Measurements from ENCODE around the gene DMTF1. TPM values are rescaled to one million over a fixed set of nuclear protein-coding genes. Genes with fewer than 3 reads are reported as not detected.

DMTF1 gene
- total RNA-seq, 1 donor from 2014 or later = 168 TPM

DNA sequence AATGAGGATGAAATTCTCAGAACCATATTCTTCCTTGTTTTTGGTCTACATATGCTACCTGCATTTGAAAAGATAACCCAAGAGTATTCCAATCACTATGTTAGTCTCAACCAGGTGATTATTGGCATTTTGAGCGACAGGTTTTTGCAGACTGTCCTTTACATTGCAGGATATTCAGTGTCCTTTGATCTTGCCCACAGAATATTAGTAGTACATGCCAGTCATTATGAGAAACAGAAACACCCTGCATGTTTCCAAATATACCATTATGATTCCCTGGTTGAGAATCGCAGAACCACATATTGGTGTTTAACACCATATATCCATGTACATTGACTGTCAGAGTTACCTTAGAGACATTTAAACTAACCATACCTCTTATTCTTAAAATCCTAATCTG is 36.7 kb downstream of the DMTF1 start:
- TF ChIP-seq CTCF (IDR thresholded peaks at IDR 0.05; ENCODE audit: partially characterized antibody, unreplicated experiment) = no peak
- H3K9me3 Mint-ChIP-seq (ENCODE audit: unreplicated experiment) = no peaks in the 10 kb centered on the region

DNA sequence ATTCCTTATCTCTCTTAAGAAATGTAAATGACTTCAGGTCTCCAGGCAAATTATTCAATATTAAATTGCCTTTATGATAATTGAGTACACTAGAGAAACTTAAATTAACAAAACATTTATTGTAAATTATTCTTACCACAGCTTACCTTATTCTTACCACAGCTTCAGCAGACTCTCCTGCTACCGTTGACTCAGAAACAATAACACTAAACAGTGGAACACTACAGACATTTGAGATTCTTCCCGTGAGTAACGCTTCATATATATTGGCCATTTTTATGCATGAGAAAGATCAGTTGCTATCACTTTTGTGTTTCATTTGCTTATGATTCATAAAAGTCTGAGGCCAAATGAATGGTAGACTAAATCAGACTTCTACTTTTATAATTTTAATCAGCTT is 38.5 kb downstream of the DMTF1 start:
- Mint-ChIP-seq H3K27ac (ENCODE audit: unreplicated experiment) (no peak overlapping the region), H3K27me3 (ENCODE audit: unreplicated experiment) (peaks cover 2% of the 10 kb centered on the region), H3K9me3 (ENCODE audit: unreplicated experiment) (no peaks in the 10 kb centered on the region), H3K36me3 (ENCODE audit: unreplicated experiment) (no peaks in the 10 kb centered on the region), H3K4me1 (ENCODE audit: low read depth, unreplicated experiment) (no peaks in the 10 kb centered on the region), H3K4me3 (ENCODE audit: unreplicated experiment) (no peak overlapping the region)
- TF ChIP-seq CTCF (IDR thresholded peaks at IDR 0.05; ENCODE audit: partially characterized antibody, unreplicated experiment) = no peak
- DNase-seq = no peak

More for the DNA sequence above, 36.7 kb downstream of the DMTF1 start:
- no peak for DNase-seq
- H3K4me1 Mint-ChIP-seq (ENCODE audit: low read depth, unreplicated experiment) = no peaks in the 10 kb centered on the region
- no peak overlapping the region for H3K4me3 Mint-ChIP-seq (ENCODE audit: unreplicated experiment)
- H3K27me3 Mint-ChIP-seq (ENCODE audit: unreplicated experiment) = peaks cover 2% of the 10 kb centered on the region
- H3K36me3 Mint-ChIP-seq (ENCODE audit: unreplicated experiment) = no peaks in the 10 kb centered on the region
- no peak overlapping the region for H3K27ac Mint-ChIP-seq (ENCODE audit: unreplicated experiment)

- Mint-ChIP-seq H3K4me1 (ENCODE audit: low read depth, unreplicated experiment) (no peaks in the 10 kb centered on the region), H3K27me3 (ENCODE audit: unreplicated experiment) (peaks cover 2% of the 10 kb centered on the region), H3K27ac (ENCODE audit: unreplicated experiment) (no peak overlapping the region), H3K36me3 (ENCODE audit: unreplicated experiment) (no peaks in the 10 kb centered on the region), H3K4me3 (ENCODE audit: unreplicated experiment) (no peak overlapping the region), H3K9me3 (ENCODE audit: unreplicated experiment) (no peaks in the 10 kb centered on the region)
- DNase-seq = no peak
- no peak for TF ChIP-seq CTCF (IDR thresholded peaks at IDR 0.05; ENCODE audit: partially characterized antibody, unreplicated experiment)
Observed at GRCh38 chr7:87192784-87193487, 40.7 kb downstream of the DMTF1 start.

- Mint-ChIP-seq H3K4me3 (ENCODE audit: unreplicated experiment) (no peak overlapping the region), H3K27ac (ENCODE audit: unreplicated experiment) (no peak overlapping the region), H3K36me3 (ENCODE audit: unreplicated experiment) (no peaks in the 10 kb centered on the region), H3K4me1 (ENCODE audit: low read depth, unreplicated experiment) (no peaks in the 10 kb centered on the region), H3K9me3 (ENCODE audit: unreplicated experiment) (no peaks in the 10 kb centered on the region), H3K27me3 (ENCODE audit: unreplicated experiment) (no peaks in the 10 kb centered on the region)
- DNase-seq = no peak
- no peak for TF ChIP-seq CTCF (IDR thresholded peaks at IDR 0.05; ENCODE audit: partially characterized antibody, unreplicated experiment)
Observed at GRCh38 chr7:87193912-87194311, 41.7 kb downstream of the DMTF1 start.

DNA sequence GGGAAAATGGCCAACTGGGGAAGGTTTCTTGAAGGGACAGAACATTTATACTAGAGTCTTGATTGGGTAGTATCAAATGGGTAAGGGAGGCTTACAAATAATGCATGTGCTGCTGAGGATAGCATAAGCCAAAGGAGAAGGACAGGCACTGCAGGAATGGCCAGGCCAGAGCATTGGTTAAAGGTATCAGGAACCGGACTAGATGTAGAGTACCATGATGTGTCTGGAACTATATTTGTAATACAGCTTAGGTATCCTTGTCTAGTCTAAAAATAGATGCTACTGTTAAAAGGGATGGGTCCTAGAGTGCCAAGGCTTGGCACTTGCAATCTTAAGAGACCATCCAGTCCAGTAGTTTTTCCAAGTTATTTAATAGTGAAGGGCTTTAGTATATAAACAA is 47.0 kb downstream of the DMTF1 start:
- DNase-seq = no peak
- peaks cover 2% of the 10 kb centered on the region for H3K4me1 Mint-ChIP-seq (ENCODE audit: low read depth, unreplicated experiment)
- no peak overlapping the region for H3K27ac Mint-ChIP-seq (ENCODE audit: unreplicated experiment)
- peaks cover 15% of the 10 kb centered on the region for H3K36me3 Mint-ChIP-seq (ENCODE audit: unreplicated experiment)
- peaks cover 2% of the 10 kb centered on the region for H3K27me3 Mint-ChIP-seq (ENCODE audit: unreplicated experiment)
- no peak for TF ChIP-seq CTCF (IDR thresholded peaks at IDR 0.05; ENCODE audit: partially characterized antibody, unreplicated experiment)
- no peak overlapping the region for H3K4me3 Mint-ChIP-seq (ENCODE audit: unreplicated experiment)
- H3K9me3 Mint-ChIP-seq (ENCODE audit: unreplicated experiment) = peaks cover 11% of the 10 kb centered on the region

Data from glutamatergic neuron (in vitro differentiated cells).